Measurements from ENCODE around the gene EPAS1.

EPAS1 gene

DNA sequence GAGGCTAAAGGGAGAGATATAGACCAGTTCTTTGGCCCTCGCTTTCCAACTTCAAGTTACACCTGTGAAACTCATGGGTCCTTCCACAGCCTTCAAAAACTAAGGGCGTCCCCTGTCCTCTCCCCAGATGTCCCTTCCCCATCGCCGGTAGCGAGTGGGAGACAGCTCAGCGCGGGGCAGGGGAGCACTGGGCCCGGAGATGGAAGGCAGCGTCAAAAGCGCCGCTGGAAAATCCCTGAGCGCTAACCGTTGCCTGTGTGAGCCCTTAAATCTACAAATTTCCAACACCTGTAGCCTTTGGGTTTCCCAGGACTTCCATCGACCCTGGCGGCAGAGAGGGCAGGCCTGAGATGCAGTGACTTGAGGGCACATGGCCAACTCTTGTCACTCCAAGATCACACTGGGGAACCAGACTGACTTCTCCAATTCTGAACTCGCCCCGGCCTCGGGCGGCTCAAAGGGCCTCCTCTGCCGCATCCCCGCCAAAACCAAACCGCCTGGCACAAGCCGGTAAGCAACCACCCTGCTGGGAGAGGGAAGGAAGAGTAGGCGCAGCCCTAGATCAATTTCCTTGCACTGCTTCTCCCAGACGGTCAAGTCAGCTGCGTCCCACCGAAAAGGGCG, 879 bp upstream of the EPAS1 start:
- in situ Hi-C loops (cut with MboI; ENCODE audit: low sequenced_read_pairs, unreplicated experiment): no loop called here
- DNase-seq (ENCODE audit: low spot score): peak; percentile 53
- TF ChIP-seq, protein P1, sequence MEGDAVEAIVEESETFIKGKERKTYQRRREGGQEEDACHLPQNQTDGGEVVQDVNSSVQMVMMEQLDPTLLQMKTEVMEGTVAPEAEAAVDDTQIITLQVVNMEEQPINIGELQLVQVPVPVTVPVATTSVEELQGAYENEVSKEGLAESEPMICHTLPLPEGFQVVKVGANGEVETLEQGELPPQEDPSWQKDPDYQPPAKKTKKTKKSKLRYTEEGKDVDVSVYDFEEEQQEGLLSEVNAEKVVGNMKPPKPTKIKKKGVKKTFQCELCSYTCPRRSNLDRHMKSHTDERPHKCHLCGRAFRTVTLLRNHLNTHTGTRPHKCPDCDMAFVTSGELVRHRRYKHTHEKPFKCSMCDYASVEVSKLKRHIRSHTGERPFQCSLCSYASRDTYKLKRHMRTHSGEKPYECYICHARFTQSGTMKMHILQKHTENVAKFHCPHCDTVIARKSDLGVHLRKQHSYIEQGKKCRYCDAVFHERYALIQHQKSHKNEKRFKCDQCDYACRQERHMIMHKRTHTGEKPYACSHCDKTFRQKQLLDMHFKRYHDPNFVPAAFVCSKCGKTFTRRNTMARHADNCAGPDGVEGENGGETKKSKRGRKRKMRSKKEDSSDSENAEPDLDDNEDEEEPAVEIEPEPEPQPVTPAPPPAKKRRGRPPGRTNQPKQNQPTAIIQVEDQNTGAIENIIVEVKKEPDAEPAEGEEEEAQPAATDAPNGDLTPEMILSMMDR (IDR thresholded peaks at IDR 0.05; ENCODE audit: borderline replicate concordance, control extremely low read depth, extremely low read depth, insufficient read depth, missing control alignments): no peak

DNA sequence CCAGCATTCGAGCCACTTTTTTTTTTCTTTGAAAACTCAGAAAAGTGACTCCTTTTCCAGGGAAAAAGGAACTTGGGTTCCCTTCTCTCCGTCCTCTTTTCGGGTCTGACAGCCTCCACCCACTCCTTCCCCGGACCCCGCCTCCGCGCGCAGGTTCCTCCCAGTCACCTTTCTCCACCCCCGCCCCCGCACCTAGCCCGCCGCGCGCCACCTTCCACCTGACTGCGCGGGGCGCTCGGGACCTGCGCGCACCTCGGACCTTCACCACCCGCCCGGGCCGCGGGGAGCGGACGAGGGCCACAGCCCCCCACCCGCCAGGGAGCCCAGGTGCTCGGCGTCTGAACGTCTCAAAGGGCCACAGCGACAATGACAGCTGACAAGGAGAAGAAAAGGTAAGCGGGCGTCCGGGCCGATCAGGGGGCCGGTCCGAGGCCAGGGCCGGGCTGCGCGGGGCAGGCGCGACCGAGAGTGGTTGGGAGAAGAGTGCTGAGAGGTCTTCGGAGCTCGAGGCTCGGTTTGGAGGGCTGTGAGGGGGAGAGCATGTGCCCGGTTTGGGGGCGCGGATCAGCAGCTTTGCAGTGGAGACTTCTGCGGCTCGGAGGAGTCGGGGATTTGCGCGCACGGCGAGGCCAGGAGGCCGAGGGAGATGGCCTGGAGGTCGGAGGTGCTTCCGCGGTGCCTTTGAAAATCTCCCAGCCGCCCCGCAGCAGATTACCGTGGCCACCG, 502 bp downstream of the EPAS1 start:
- TF ChIP-seq, protein P1 (IDR thresholded peaks at IDR 0.05; ENCODE audit: borderline replicate concordance, control extremely low read depth, extremely low read depth, insufficient read depth, missing control alignments): peak; percentile 18
- in situ Hi-C loops (cut with MboI; ENCODE audit: low sequenced_read_pairs, unreplicated experiment): no loop called here
- peak; percentile 69 for DNase-seq (ENCODE audit: low spot score)

DNA sequence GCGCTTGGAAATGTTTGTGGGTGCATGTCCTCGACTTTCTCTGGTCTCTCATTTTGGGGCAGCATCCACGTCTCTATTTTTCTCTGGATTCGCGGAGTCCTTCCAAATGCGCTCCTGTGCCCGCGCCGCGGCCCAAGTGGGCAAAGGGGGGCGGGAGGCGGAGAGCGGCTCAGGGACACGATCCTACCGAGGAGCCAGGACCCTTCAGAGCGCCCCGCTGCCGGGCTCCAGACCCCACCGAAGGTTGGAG, 990 bp downstream of the EPAS1 start:
- TF ChIP-seq, protein P1 (IDR thresholded peaks at IDR 0.05; ENCODE audit: borderline replicate concordance, control extremely low read depth, extremely low read depth, insufficient read depth, missing control alignments): no peak

DNA sequence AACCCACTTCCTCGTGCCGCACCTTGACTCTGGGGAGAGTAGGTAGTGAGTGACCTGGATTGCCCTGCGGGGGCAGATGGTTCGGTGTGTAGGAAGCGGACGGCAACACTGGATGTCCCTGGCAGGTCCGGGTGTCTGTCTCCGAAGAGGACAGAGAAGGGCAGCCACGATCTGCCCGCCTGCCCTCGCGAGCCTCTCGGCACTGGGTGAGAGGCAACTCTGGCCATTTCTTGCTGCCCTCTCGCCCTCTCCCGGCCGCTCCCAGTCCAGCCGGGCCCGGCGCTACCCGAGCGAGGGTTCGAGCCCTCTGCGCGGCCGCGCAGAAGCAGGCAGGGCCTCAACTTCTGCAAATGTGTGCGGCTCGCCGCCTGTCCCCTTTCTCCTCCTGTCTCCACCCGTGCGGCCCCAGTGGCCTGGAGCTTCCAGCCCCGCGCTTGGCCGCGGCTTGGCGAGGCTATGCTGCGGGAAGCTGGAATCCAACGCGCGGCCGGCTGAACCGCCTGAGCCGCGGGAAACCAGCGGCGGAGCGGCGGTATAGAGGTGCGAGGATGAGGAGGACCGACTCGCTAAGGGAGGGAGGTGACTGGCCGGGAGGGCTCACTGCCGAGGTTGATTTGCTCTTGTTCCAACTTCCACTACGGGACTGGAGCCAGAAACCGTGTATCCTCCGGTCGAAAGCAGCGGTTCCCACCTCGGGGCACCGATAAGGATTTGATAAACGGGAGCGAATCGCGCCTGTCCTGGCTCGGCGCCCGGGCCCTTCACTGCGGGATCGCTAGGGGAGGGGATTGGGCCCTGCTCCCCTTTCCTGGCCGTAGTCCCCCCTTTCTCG, 1.5 kb downstream of the EPAS1 start:
- TF ChIP-seq, protein P1 (IDR thresholded peaks at IDR 0.05; ENCODE audit: borderline replicate concordance, control extremely low read depth, extremely low read depth, insufficient read depth, missing control alignments): no peak
- in situ Hi-C loops (cut with MboI; ENCODE audit: low sequenced_read_pairs, unreplicated experiment): no loop called here
- peak; percentile 76 for DNase-seq (ENCODE audit: low spot score)

More for the DNA sequence above, 990 bp downstream of the EPAS1 start:
- DNase-seq (ENCODE audit: low spot score): no peak
- in situ Hi-C loops (cut with MboI; ENCODE audit: low sequenced_read_pairs, unreplicated experiment): no loop called here

DNA sequence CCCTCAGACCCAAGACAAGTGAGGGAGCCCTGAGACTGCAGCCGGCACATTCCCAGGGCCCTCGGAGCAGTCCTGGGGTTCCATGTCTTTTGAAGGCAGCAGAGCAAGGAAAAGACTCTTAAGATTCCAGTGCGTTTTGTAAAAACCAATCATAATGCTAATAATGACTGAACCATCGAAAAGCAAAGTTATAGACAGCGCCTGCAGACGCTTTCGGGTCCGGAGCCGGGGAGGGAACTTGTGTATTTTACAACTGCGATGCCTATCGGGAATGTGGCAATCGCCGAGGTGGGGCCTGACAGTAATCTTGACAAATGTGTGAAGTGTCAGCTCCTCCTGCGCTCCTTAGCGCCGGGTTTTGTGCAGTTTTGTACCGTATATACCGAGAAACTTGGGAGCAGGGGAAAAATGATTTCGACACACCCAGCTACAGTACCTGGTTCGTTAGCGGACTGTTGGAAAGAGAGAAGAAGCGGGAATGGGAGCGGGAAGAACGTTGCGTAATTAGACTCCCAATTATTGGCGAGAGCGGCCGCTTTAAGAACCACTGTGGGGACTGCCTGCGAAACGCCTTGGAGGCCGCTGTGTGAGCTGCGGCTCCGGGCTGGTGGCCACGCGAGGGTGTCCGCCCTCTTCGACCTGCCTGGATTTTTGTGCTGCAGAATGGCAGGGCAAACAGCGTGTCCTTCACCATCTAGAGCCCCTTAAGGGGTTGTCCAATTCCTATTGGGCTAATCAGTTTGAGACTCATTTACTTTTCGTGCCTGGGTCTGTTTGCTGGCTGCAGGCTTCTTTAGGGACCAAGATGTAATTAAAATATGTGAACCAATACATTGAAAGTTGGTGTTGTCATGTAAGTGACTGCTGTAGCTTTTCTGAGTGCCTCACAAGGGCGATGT, 2.4 kb downstream of the EPAS1 start:
- TF ChIP-seq, protein P1 (IDR thresholded peaks at IDR 0.05; ENCODE audit: borderline replicate concordance, control extremely low read depth, extremely low read depth, insufficient read depth, missing control alignments): no peak
- in situ Hi-C loops (cut with MboI; ENCODE audit: low sequenced_read_pairs, unreplicated experiment): no loop called here
- peak; percentile 37 for DNase-seq (ENCODE audit: low spot score)

DNA sequence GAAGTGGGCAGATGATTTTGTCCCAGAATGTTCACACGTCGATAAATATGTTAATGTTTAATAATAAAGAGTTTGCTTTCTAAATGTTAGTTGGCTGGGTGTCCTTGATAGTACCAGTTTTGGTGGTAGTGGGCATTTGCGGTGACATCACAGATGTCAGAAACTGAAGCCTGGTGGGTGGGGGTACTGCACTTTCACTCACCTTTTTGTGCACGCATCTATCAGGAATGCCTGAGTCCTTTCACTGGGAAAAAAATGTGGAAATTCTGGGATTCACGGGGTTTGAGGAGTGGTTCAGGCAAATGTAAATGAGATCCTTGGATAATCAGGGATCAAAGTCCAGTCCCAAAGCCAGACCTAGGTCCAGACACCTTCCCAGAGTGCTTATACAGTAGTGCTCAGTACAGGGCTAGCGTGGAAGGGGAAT, 3.2 kb downstream of the EPAS1 start:
- in situ Hi-C loops (cut with MboI; ENCODE audit: low sequenced_read_pairs, unreplicated experiment): no loop called here
- TF ChIP-seq, protein P1 (IDR thresholded peaks at IDR 0.05; ENCODE audit: borderline replicate concordance, control extremely low read depth, extremely low read depth, insufficient read depth, missing control alignments): no peak
- no peak for DNase-seq (ENCODE audit: low spot score)

Measured in GM13976 (cell line).